Sigmoid colon (tissue), 4 donors: Measurements from ENCODE around the gene MYO18A.

Experiments
- CTCF ChIP-seq, 4 experiments: fragments of 450-650 bp in 3 of 4; fragments of 200-600 bp in 1 of 4; IDR thresholded peaks; one replicate each; pipeline ENCODE4 v1.5.1; 2016 to 2019; ENCODE audit warnings: antibody characterized with exemption in 4 of 4, mild to moderate bottlenecking in 3 of 4, moderate library complexity in 2 of 4
- EP300 ChIP-seq, 4 donors: sonication (generic); formaldehyde crosslinking; IDR thresholded peaks; one replicate each; pipeline ENCODE4 v1.6.1; 2017; ENCODE audit warnings: antibody characterized with exemption in 4 of 4
- POLR2A ChIP-seq, 2 donors: fragments of 450-650 bp; IDR thresholded peaks; one replicate each; pipeline ENCODE4 v1.6.1; 2016; ENCODE audit warnings: antibody characterized with exemption in 2 of 2, mild to moderate bottlenecking in 2 of 2, moderate library complexity in 2 of 2
- POLR2AphosphoS5 ChIP-seq, 4 donors: sonication (generic); formaldehyde crosslinking; IDR thresholded peaks; one replicate each; pipeline ENCODE4 v1.6.1; 2017; ENCODE audit warnings: antibody characterized with exemption in 4 of 4

GRCh38 chr17:29210879-29211278 is 30.7 kb upstream of the MYO18A start:
- TF ChIP-seq CTCF (IDR thresholded peaks at IDR 0.05), result no peak
- TF ChIP-seq POLR2AphosphoS5 (IDR thresholded peaks at IDR 0.05), result no peak
- TF ChIP-seq EP300 (IDR thresholded peaks at IDR 0.05), result no peak
- TF ChIP-seq POLR2A (IDR thresholded peaks at IDR 0.05), result no peak
